ENCODE results near the gene YBEY. TPM values are rescaled to one million over a fixed set of nuclear protein-coding genes. Genes with fewer than 3 reads are reported as not detected.

YBEY gene
- polyA plus RNA-seq, 1 donor from 2014 or later, result 88.4 TPM

DNA sequence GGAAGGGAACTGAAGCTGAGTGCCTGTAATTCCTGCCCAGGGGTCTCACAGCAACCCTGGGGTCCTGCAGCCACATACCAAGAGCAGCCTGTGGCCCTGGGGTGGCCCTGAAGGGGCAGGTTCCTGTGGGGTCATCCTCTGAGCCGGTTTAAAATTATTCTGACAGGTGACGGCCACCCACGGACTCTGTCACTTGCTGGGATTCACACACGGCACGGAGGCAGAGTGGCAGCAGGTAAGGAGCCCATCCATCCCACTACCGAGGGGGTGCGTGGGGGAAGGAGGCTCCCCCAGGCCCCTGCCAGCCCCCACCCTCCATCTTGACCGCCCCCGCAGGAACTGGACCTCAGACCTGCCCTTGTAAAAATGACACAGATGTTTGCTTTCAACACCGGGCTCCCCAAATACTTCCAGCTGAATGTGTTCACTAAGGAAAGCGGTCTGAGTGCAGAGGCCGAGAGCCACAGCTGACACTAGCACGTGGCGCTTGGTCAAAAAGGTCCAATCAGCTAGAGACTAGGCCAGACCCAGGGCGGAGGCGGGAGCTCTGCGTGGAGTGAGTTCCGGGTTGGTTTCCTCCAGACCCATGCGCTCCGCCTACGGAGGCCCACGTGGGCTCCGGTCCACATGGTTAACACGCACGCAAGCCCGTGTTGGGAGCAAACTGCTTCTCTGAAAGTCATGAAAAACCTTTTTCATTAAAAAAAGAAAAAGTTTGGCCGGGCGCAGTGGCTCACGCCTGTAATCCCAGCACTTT is 10.0 kb downstream of the YBEY start:
- H3K9me2 ChIP-seq (ENCODE audit: insufficient read depth, low read length), result no peaks in the 10 kb centered on the region
- no peak overlapping the region for H3K27ac ChIP-seq (ENCODE audit: low read length)
- H3K79me2 ChIP-seq (replicated peaks; ENCODE audit: insufficient read depth, low read length), result no peaks in the 10 kb centered on the region
- TF ChIP-seq EZH2 (IDR thresholded peaks at IDR 0.05; ENCODE audit: borderline replicate concordance, insufficient read depth, low read length, poor library complexity, severe bottlenecking), result no peak
- H3K4me2 ChIP-seq (ENCODE audit: low read length), result no peak overlapping the region
- no peaks in the 10 kb centered on the region for H3K27me3 ChIP-seq (ENCODE audit: insufficient read depth, low read depth, low read length)
- no peak overlapping the region for H3K4me3 ChIP-seq (ENCODE audit: low read length)
- no peaks in the 10 kb centered on the region for H3K9me3 ChIP-seq (ENCODE audit: low read length)
- no peak overlapping the region for H3K9ac ChIP-seq (ENCODE audit: low read length)
- no peaks in the 10 kb centered on the region for H3F3A ChIP-seq (ENCODE audit: insufficient read depth, low read length, poor library complexity, severe bottlenecking)
- H4K20me1 ChIP-seq (ENCODE audit: insufficient read depth), result no peaks in the 10 kb centered on the region
- H3K36me3 ChIP-seq (ENCODE audit: insufficient read depth, low read length), result no peaks in the 10 kb centered on the region
- no peak overlapping the region for H2AFZ ChIP-seq (ENCODE audit: low read depth, low read length)

DNA sequence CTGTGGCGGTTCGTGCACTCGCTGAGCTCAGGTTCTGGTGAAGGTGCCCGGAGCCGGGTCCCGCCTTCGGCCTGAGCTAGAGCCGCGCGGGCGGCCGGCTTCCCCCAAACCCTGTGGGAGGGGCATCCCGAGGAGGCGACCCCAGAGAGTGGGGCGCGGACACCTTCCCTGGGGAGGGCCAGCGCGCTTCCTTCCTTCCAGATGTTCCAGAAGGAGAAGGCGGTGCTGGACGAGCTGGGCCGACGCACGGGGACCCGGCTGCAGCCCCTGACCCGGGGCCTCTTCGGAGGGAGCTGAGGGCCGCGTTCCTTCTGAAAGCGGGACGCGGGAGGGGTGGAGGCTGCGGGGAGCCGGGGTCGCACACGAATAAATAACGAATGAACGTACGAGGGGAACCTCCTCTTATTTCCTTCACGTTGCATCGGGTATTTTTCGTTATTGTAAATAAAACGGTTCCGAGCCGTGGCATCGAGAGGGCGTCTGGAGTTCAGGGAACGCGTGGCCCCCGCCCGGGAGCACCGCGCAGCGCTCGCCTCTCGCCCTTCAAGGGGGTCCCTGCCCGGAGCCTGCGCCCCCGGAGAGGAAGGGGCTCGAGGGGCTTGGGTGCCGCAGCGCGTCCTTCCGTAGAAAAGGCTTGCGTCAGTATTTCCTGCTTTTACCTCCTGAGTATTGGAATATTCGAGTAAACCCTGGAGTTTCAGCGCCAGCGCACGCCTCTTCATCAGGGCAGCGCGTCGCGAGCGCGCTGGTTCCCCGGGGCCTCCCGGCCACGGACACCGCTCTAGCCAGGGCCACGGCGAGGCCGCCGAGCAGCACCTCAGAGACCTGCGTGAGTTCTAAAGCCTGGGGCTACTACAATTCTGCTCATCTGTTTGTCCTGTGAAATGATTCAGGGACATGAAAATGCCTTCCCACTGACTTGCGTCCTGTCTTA is 11.5 kb downstream of the YBEY start:
- H3K36me3 ChIP-seq (ENCODE audit: insufficient read depth, low read length), result no peaks in the 10 kb centered on the region
- H3K4me2 ChIP-seq (ENCODE audit: low read length), result no peak overlapping the region
- H2AFZ ChIP-seq (ENCODE audit: low read depth, low read length), result no peak overlapping the region
- H3K9me3 ChIP-seq (ENCODE audit: low read length), result no peaks in the 10 kb centered on the region
- H3K9me2 ChIP-seq (ENCODE audit: insufficient read depth, low read length), result no peaks in the 10 kb centered on the region
- no peaks in the 10 kb centered on the region for H3K27me3 ChIP-seq (ENCODE audit: insufficient read depth, low read depth, low read length)
- no peak overlapping the region for H3K9ac ChIP-seq (ENCODE audit: low read length)
- H3K79me2 ChIP-seq (replicated peaks; ENCODE audit: insufficient read depth, low read length), result no peaks in the 10 kb centered on the region
- H3F3A ChIP-seq (ENCODE audit: insufficient read depth, low read length, poor library complexity, severe bottlenecking), result no peaks in the 10 kb centered on the region
- H3K4me3 ChIP-seq (ENCODE audit: low read length), result no peak overlapping the region
- TF ChIP-seq CTCF (IDR thresholded peaks at IDR 0.05; ENCODE audit: poor library complexity, severe bottlenecking) (no peak), EZH2 (IDR thresholded peaks at IDR 0.05; ENCODE audit: borderline replicate concordance, insufficient read depth, low read length, poor library complexity, severe bottlenecking) (no peak), RAD21 (conservative IDR thresholded peaks at IDR 0.05) (no peak), SMC3 (conservative IDR thresholded peaks at IDR 0.05; ENCODE audit: poor library complexity) (no peak), EP300 (conservative IDR thresholded peaks at IDR 0.05; ENCODE audit: poor library complexity, severe bottlenecking) (no peak), MXI1 (conservative IDR thresholded peaks at IDR 0.05; ENCODE audit: poor library complexity, severe bottlenecking) (no peak), TAF1 (IDR thresholded peaks at IDR 0.05; ENCODE audit: low read depth) (no peak), POLR2AphosphoS5 (IDR thresholded peaks at IDR 0.05) (no peak)
- TF ChIP-seq, protein P1, sequence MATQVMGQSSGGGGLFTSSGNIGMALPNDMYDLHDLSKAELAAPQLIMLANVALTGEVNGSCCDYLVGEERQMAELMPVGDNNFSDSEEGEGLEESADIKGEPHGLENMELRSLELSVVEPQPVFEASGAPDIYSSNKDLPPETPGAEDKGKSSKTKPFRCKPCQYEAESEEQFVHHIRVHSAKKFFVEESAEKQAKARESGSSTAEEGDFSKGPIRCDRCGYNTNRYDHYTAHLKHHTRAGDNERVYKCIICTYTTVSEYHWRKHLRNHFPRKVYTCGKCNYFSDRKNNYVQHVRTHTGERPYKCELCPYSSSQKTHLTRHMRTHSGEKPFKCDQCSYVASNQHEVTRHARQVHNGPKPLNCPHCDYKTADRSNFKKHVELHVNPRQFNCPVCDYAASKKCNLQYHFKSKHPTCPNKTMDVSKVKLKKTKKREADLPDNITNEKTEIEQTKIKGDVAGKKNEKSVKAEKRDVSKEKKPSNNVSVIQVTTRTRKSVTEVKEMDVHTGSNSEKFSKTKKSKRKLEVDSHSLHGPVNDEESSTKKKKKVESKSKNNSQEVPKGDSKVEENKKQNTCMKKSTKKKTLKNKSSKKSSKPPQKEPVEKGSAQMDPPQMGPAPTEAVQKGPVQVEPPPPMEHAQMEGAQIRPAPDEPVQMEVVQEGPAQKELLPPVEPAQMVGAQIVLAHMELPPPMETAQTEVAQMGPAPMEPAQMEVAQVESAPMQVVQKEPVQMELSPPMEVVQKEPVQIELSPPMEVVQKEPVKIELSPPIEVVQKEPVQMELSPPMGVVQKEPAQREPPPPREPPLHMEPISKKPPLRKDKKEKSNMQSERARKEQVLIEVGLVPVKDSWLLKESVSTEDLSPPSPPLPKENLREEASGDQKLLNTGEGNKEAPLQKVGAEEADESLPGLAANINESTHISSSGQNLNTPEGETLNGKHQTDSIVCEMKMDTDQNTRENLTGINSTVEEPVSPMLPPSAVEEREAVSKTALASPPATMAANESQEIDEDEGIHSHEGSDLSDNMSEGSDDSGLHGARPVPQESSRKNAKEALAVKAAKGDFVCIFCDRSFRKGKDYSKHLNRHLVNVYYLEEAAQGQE (IDR thresholded peaks at IDR 0.05; ENCODE audit: borderline replicate concordance), result no peak
- no peak overlapping the region for H3K27ac ChIP-seq (ENCODE audit: low read length)
- no peaks in the 10 kb centered on the region for H4K20me1 ChIP-seq (ENCODE audit: insufficient read depth)

Data from neural cell (in vitro differentiated cells).